DND-41 (cell line): ENCODE data around the gene SRP68.

Source experiments
- ATAC-seq: fragments of 200-7000 bp; cut with Tn5 transposase; 3 replicates; pipeline ENCODE4 v1.9.1; 2021; ENCODE audit warnings: low read depth; ENCODE audit not compliant: insufficient read depth
- DNase-seq: peaks from one replicate; pipeline ENCODE4 v3.0.0-alpha.2; 2020
- H2AFZ ChIP-seq: 2 replicates; pipeline ENCODE4 v1.6.0; 2012; ENCODE audit warnings: low read depth, low read length
- H3K27ac ChIP-seq: 2 replicates; pipeline ENCODE4 v1.5.1; 2012; ENCODE audit warnings: low read length, inconsistent platforms
- H3K27me3 ChIP-seq: fragments of 200-600 bp; sonication (generic); 2 replicates; pipeline ENCODE4 v1.6.0; 2012; ENCODE audit warnings: low read length, mild to moderate bottlenecking, inconsistent platforms; ENCODE audit not compliant: insufficient read depth, poor library complexity
- H3K36me3 ChIP-seq: 2 replicates; pipeline ENCODE4 v1.5.1; 2012; ENCODE audit warnings: low read length, inconsistent platforms; ENCODE audit not compliant: insufficient read depth
- H3K4me1 ChIP-seq: 2 replicates; pipeline ENCODE4 v1.5.1; 2012; ENCODE audit warnings: mild to moderate bottlenecking, low read length; ENCODE audit not compliant: insufficient read depth
- H3K4me2 ChIP-seq: 2 replicates; pipeline ENCODE4 v1.6.0; 2012; ENCODE audit warnings: mild to moderate bottlenecking, moderate library complexity, low read length, inconsistent platforms; ENCODE audit not compliant: insufficient read depth
- H3K4me3 ChIP-seq, 2 experiments: fragments of 200-600 bp in 1 of 2; shearing (Covaris generic) in 1 of 2; 2 replicates each; pipeline ENCODE4 v1.5.1; 2012 to 2016; ENCODE audit warnings: inconsistent platforms in 2 of 2, low read length in 2 of 2, mild to moderate bottlenecking in 2 of 2, low read depth in 1 of 2, moderate library complexity in 1 of 2
- H3K79me2 ChIP-seq: 2 replicates; pipeline ENCODE4 v1.6.0; 2012; ENCODE audit warnings: low read length, inconsistent platforms; ENCODE audit not compliant: insufficient read depth
- H3K9ac ChIP-seq: 2 replicates; pipeline ENCODE4 v1.6.0; 2012; ENCODE audit warnings: low read depth, mild to moderate bottlenecking, inconsistent platforms, low read length, moderate library complexity
- H3K9me3 ChIP-seq: 2 replicates; pipeline ENCODE4 v1.5.1; 2012; ENCODE audit warnings: low read length, moderate library complexity, mild to moderate bottlenecking, inconsistent platforms; ENCODE audit not compliant: insufficient read depth, severe bottlenecking
- H4K20me1 ChIP-seq: 2 replicates; pipeline ENCODE4 v1.6.0; 2012; ENCODE audit warnings: low read length; ENCODE audit not compliant: insufficient read depth
- EZH2 ChIP-seq: IDR thresholded peaks from 3 replicates; pipeline ENCODE4 v1.6.1; 2012; ENCODE audit warnings: borderline replicate concordance, low read depth, mild to moderate bottlenecking, moderate library complexity, low read length, inconsistent platforms; ENCODE audit not compliant: severe bottlenecking
- TF ChIP-seq, protein P1 (sequence below): IDR thresholded peaks from 2 replicates; pipeline ENCODE4 v1.5.1; 2012; ENCODE audit warnings: borderline replicate concordance, low read length, moderate library complexity, mild to moderate bottlenecking; ENCODE audit not compliant: poor library complexity, severe bottlenecking; ENCODE audit errors: extremely low read depth

The SRP68 gene

DNA sequence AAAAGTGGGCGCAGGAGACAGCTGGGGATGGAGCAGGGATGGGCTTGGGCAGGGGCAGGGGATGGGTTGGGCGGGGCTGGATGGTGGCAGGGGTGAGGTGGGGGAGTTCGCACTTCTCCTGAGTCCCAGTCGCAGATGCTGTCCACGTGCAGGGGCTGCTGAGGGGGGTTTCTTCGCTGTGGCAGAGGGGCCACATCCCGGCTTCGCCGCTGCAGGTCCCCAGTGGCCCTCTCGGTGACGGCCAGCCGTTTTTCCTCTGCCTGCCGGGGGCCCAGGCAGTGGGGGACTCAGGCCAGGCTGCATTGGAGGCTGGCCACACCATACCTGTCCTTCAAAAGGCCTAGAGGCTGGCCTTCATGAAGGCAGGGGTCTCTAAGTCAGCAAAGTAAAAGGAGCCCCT, 53.5 kb downstream of the SRP68 start:
- Histone ChIP-seq H3K9ac (no peak overlapping the region), H4K20me1 (no peaks in the 10 kb centered on the region), H3K4me1 (peaks cover 7% of the 10 kb centered on the region), H3K36me3 (no peaks in the 10 kb centered on the region), H3K27ac (no peak overlapping the region), H2AFZ (no peak overlapping the region), H3K27me3 (no peaks in the 10 kb centered on the region), H3K4me2 (no peak overlapping the region), H3K4me3 (no peak overlapping the region), H3K9me3 (no peaks in the 10 kb centered on the region), H3K79me2 (no peaks in the 10 kb centered on the region)
- no peak for ATAC-seq
- no peak for TF ChIP-seq EZH2
- TF ChIP-seq, protein P1, sequence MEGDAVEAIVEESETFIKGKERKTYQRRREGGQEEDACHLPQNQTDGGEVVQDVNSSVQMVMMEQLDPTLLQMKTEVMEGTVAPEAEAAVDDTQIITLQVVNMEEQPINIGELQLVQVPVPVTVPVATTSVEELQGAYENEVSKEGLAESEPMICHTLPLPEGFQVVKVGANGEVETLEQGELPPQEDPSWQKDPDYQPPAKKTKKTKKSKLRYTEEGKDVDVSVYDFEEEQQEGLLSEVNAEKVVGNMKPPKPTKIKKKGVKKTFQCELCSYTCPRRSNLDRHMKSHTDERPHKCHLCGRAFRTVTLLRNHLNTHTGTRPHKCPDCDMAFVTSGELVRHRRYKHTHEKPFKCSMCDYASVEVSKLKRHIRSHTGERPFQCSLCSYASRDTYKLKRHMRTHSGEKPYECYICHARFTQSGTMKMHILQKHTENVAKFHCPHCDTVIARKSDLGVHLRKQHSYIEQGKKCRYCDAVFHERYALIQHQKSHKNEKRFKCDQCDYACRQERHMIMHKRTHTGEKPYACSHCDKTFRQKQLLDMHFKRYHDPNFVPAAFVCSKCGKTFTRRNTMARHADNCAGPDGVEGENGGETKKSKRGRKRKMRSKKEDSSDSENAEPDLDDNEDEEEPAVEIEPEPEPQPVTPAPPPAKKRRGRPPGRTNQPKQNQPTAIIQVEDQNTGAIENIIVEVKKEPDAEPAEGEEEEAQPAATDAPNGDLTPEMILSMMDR = no peak
- no peak for DNase-seq

DNA sequence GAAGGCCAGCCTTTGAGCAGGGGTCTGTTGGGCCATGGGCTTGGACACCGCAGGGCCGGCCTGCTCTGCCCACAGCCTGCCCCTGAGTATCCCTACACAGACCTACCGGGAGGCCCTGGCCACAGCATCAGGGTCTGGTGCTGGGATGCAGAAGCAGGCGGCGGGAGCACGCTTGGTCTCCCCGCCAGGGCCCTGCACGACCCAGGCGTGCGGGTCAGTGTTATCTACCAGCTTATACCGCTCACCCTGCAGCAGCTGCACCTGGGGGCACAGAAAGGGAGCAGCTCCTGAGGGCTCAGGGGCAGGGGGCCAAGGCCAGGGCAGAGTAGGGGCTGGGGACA, 54.0 kb downstream of the SRP68 start:
- no peak overlapping the region for H3K9ac ChIP-seq
- no peaks in the 10 kb centered on the region for H3K79me2 ChIP-seq
- no peaks in the 10 kb centered on the region for H4K20me1 ChIP-seq
- DNase-seq (no peak), ATAC-seq (no peak)
- no peaks in the 10 kb centered on the region for H3K9me3 ChIP-seq
- H3K27me3 ChIP-seq = no peaks in the 10 kb centered on the region
- H2AFZ ChIP-seq = no peak overlapping the region
- no peak for TF ChIP-seq EZH2
- TF ChIP-seq, protein P1 = no peak
- no peak overlapping the region for H3K4me2 ChIP-seq
- H3K4me3 ChIP-seq = no peak overlapping the region
- peaks cover 8% of the 10 kb centered on the region for H3K4me1 ChIP-seq
- H3K27ac ChIP-seq = no peak overlapping the region
- H3K36me3 ChIP-seq = no peaks in the 10 kb centered on the region

DNA sequence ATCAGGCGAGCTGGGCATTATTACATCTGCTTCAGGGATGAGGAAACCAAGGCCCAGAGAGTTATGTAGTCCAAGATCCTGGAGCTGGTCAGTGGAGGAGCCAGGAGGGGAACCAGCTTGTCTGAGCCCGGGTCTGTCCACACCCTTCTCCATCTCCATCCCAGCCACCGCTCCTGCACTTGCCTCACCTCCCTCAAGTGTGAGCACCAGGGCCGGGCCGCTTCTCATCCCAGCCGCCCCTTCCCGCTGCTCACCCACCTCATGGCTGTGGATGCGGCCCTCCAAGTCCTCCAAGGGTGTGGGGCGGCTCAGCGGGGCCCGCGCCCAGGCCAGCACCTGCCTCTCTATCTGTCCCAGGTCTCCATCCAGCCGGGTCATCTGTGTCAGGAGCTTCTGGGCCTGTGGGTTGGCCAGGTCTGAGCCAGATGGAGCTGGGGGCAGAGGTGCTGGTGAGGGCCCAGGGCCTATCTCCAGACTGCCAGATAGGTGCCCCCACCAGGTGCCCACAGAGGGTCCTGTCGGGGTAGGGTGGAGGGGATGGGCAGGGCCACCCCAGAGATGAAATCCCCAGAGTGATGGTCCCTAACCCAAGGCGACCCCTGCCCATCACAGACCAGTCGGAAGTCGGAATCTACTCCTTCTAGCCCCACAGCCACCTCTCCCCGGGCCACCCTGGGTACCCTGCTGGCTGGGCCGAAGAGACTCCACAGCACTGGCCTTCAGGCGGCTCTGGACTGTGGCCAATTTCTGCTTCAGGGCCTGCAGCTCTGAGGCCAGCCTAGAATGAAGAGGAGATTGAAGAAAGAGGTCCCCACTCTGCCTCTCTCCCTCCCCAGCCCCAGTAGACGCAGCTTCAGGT, 54.6 kb downstream of the SRP68 start:
- H3K9ac ChIP-seq = no peak overlapping the region
- H2AFZ ChIP-seq = no peak overlapping the region
- no peaks in the 10 kb centered on the region for H3K36me3 ChIP-seq
- no peak overlapping the region for H3K4me2 ChIP-seq
- no peaks in the 10 kb centered on the region for H3K9me3 ChIP-seq
- peaks cover 8% of the 10 kb centered on the region for H3K4me1 ChIP-seq
- no peak for ATAC-seq
- no peak for TF ChIP-seq EZH2
- TF ChIP-seq, protein P1 = no peak
- H3K79me2 ChIP-seq = no peaks in the 10 kb centered on the region
- H4K20me1 ChIP-seq = no peaks in the 10 kb centered on the region
- no peak overlapping the region for H3K27ac ChIP-seq
- H3K27me3 ChIP-seq = no peaks in the 10 kb centered on the region
- no peak overlapping the region for H3K4me3 ChIP-seq
- no peak for DNase-seq
